Measurements from ENCODE around the gene DDR2.
"Not testable (repeated sequence)": the region's sequence is repeated elsewhere in the genome, so short reads cannot be mapped to it uniquely, and the experiment has no call there.

- not testable (repeated sequence) for TF ChIP-seq POLR2AphosphoS5 (IDR thresholded peaks at IDR 0.05; ENCODE audit: low read depth, low read length)
- TF ChIP-seq, protein P1, sequence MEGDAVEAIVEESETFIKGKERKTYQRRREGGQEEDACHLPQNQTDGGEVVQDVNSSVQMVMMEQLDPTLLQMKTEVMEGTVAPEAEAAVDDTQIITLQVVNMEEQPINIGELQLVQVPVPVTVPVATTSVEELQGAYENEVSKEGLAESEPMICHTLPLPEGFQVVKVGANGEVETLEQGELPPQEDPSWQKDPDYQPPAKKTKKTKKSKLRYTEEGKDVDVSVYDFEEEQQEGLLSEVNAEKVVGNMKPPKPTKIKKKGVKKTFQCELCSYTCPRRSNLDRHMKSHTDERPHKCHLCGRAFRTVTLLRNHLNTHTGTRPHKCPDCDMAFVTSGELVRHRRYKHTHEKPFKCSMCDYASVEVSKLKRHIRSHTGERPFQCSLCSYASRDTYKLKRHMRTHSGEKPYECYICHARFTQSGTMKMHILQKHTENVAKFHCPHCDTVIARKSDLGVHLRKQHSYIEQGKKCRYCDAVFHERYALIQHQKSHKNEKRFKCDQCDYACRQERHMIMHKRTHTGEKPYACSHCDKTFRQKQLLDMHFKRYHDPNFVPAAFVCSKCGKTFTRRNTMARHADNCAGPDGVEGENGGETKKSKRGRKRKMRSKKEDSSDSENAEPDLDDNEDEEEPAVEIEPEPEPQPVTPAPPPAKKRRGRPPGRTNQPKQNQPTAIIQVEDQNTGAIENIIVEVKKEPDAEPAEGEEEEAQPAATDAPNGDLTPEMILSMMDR (IDR thresholded peaks at IDR 0.05) = not testable (repeated sequence)
These were observed 29.1 kb upstream of the DDR2 start for GRCh38 chr1:162603117-162603516.
